Measurements from ENCODE around the gene SBNO2. TPM values are rescaled to one million over a fixed set of nuclear protein-coding genes. Genes with fewer than 3 reads are reported as not detected.

Gene SBNO2
- total and polyA plus RNA-seq, 9 of the 15 experiments (the other 6 are each of a cell fraction or from before 2014, with no cell fraction given) = 0.01 to 46.2 (median 6.7) TPM

DNA sequence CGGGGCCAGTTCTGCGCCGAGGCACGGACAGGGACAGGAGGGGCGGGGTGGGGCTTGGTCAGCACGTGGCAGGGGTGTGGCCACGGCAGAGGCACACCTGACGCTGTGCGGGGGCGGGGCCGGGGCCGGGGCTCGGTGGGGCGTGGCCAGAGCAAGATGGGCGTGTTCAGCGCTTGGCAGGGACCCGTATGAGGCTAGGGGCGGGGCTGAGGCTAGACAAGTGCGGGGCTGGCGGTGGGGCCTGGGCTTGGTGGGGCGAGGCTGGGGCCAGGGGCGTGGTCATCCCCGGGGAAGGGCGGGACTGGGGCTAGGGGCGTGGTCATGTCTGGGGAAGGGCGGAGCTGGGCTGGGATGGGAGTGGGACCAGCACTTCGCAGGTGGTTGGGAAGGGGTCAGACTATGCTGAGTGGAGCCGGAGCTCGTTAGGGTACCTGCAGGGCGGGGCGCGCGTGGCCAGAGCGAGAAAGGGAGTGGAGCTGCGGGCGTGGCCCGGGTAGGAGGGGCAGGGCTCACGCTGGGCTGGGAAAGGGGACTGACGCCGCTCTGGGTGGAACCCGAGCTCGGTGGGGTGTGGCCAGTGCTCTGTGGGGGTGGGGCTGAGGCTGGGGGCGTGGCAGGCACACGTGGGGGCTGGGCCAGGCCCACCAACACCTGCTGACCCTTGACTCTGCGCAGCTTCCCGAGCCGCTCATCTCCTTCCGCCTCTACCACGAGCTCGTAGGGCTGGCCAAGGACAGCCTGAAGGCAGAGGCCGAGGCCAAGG lies 91.7 kb downstream of the SBNO2 start (continued):
- TF ChIP-seq, protein P1, sequence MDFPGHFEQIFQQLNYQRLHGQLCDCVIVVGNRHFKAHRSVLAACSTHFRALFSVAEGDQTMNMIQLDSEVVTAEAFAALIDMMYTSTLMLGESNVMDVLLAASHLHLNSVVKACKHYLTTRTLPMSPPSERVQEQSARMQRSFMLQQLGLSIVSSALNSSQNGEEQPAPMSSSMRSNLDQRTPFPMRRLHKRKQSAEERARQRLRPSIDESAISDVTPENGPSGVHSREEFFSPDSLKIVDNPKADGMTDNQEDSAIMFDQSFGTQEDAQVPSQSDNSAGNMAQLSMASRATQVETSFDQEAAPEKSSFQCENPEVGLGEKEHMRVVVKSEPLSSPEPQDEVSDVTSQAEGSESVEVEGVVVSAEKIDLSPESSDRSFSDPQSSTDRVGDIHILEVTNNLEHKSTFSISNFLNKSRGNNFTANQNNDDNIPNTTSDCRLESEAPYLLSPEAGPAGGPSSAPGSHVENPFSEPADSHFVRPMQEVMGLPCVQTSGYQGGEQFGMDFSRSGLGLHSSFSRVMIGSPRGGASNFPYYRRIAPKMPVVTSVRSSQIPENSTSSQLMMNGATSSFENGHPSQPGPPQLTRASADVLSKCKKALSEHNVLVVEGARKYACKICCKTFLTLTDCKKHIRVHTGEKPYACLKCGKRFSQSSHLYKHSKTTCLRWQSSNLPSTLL (IDR thresholded peaks at IDR 0.05) = no peak
- TF ChIP-seq ILK (tag; IDR thresholded peaks at IDR 0.05; ENCODE audit: borderline replicate concordance, low read depth) (no peak), PCBP2 (IDR thresholded peaks at IDR 0.05; ENCODE audit: low read depth, low read length, poor library complexity, severe bottlenecking) (no peak)

- WGBS (ENCODE audit: insufficient coverage, low coverage, missing lambda C conversion rate) = 69% methylated on average over 40 of the region's 58 CpGs
- DNase-seq (ENCODE audit: extremely low read depth in 1 of 4, low spot score in 3 of 4) = no peak
- Histone ChIP-seq H3K9me3 (replicated peaks; ENCODE audit: control insufficient read depth, insufficient read depth, low read depth, low read length) (no peaks in the 10 kb centered on the region), H3K27me3 (ENCODE audit: control insufficient read depth in 2 of 2, insufficient read depth in 2 of 2, low read length in 2 of 2) (no peaks in the 10 kb centered on the region), H3K9me1 (ENCODE audit: control insufficient read depth, insufficient read depth, low read length) (peaks cover 3% of the 10 kb centered on the region), H4K20me1 (replicated peaks; ENCODE audit: control insufficient read depth, insufficient read depth, low read length) (no peaks in the 10 kb centered on the region), H3K4me1 (replicated peaks in 1 of 2; ENCODE audit: control insufficient read depth in 2 of 2, insufficient read depth in 2 of 2, low read length in 2 of 2) (peaks cover 6 to 76% of the 10 kb centered on the region in 2 experiments), H3K36me3 (ENCODE audit: control insufficient read depth, insufficient read depth, low read length) (peaks cover 24% of the 10 kb centered on the region; the same call in 2 of the 3 replicates), H2AFZ (ENCODE audit: low read depth, low read length) (0 out of 2 replicates have a peak overlapping the region, but pooled peaks have one; percentile 44), H3K4me2 (ENCODE audit: insufficient read depth, low read length) (peak overlapping the region; percentile 18; the same call in 1 of the 2 replicates), H3K79me2 (ENCODE audit: control insufficient read depth, insufficient read depth, low read length) (no peaks in the 10 kb centered on the region), H3K27ac (ENCODE audit: extremely low read depth, low read depth, low read length) (peak overlapping the region; percentile 52; the same call in 2 of the 3 replicates), H3K4me3 (no peak overlapping the region), H3K9ac (ENCODE audit: insufficient read depth in 1 of 2, low read depth in 2 of 2, low read length in 2 of 2) (peak overlapping the region in 1 of 2 experiments; percentile 85; a peak in 2 of 4 replicates)
- ChIA-PET CTCF (ENCODE audit: low intra/inter-chr PET ratio) (no interaction called here), POLR2A (interaction anchor here (0.6 to 5.3 kb wide), 7 partner anchors 9 to 188 kb away, joined by 3 to 45 read pairs (median 4); partner anchors contain the start of genes ARHGAP45, CIRBP and POLR2E)
- no peak for FAIRE-seq
- no TSS peak for BruUV-seq (replicated peaks)
- in situ Hi-C loops (cut with MboI) (no loop called here), intact Hi-C loops (cut with micrococcal nuclease) (loop anchor here (5.0 kb wide), 1 partner anchor 39 kb away; the partner anchor contains the start of gene ABCA7)
- no peak for ATAC-seq
- TF ChIP-seq POLR2G (IDR thresholded peaks at IDR 0.05; ENCODE audit: low read depth, low read length) (0 out of 2 replicates have a peak, but pooled peaks have one; percentile 40), E2F4 (CRISPR knock-in tag; IDR thresholded peaks at IDR 0.05; ENCODE audit: low read depth) (0 out of 2 replicates have a peak, but pooled peaks have one; percentile 20), HNRNPL (IDR thresholded peaks at IDR 0.05; ENCODE audit: low read depth, low read length) (0 out of 2 replicates have a peak, but pooled peaks have one; percentile 40), XRCC5 (IDR thresholded peaks at IDR 0.05; ENCODE audit: low read depth, low read length) (no peak)
- TF ChIP-seq, protein P2, sequence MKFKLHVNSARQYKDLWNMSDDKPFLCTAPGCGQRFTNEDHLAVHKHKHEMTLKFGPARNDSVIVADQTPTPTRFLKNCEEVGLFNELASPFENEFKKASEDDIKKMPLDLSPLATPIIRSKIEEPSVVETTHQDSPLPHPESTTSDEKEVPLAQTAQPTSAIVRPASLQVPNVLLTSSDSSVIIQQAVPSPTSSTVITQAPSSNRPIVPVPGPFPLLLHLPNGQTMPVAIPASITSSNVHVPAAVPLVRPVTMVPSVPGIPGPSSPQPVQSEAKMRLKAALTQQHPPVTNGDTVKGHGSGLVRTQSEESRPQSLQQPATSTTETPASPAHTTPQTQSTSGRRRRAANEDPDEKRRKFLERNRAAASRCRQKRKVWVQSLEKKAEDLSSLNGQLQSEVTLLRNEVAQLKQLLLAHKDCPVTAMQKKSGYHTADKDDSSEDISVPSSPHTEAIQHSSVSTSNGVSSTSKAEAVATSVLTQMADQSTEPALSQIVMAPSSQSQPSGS (CRISPR knock-in tag; IDR thresholded peaks at IDR 0.05) = 0 out of 2 replicates have a peak, but pooled peaks have one; percentile 14
These were observed 92.5 kb downstream of the SBNO2 start for GRCh38 chr19:1081301-1082164.
